KMS-11 (cell line): ENCODE results near the gene TLN1.
A peak's percentile ranks its signal among the peaks of the same experiment; 100 is the strongest.

ENCODE experiments used
- H2AFZ ChIP-seq: fragments of 200-600 bp; sonication (generic); 2 replicates; pipeline ENCODE4 v1.6.1; 2016; ENCODE audit warnings: antibody characterized with exemption, mixed run types, low read depth
- H3K27ac ChIP-seq: fragments of 200-600 bp; sonication (generic); 2 replicates; pipeline ENCODE4 v1.6.1; 2016; ENCODE audit warnings: mild to moderate bottlenecking, mixed run types
- H3K27me3 ChIP-seq: fragments of 200-600 bp; sonication (generic); 2 replicates; pipeline ENCODE4 v1.6.1; 2017; ENCODE audit warnings: mild to moderate bottlenecking, low read depth, mixed run types, moderate library complexity; ENCODE audit not compliant: insufficient read depth
- H3K36me3 ChIP-seq: fragments of 200-600 bp; sonication (generic); 2 replicates; pipeline ENCODE4 v1.6.1; 2017; ENCODE audit warnings: mild to moderate bottlenecking, mixed run types; ENCODE audit not compliant: insufficient read depth
- H3K4me1 ChIP-seq: fragments of 200-600 bp; sonication (generic); 2 replicates; pipeline ENCODE4 v1.6.1; 2016; ENCODE audit warnings: mild to moderate bottlenecking, low read depth, mixed run types; ENCODE audit not compliant: poor library complexity, severe bottlenecking
- H3K4me2 ChIP-seq: fragments of 200-600 bp; sonication (generic); 2 replicates; pipeline ENCODE4 v1.7.0; 2016; ENCODE audit warnings: mild to moderate bottlenecking, mixed run types
- H3K4me3 ChIP-seq: fragments of 200-600 bp; sonication (generic); IDR thresholded peaks from 2 replicates; pipeline ENCODE4 v1.6.1; 2017; ENCODE audit warnings: low read depth, low read length, mixed read lengths; ENCODE audit not compliant: insufficient read depth
- H3K79me2 ChIP-seq: fragments of 200-600 bp; sonication (generic); 2 replicates; pipeline ENCODE4 v1.6.1; 2016; ENCODE audit warnings: low read depth, mixed run types; ENCODE audit not compliant: insufficient read depth
- H3K9ac ChIP-seq: fragments of 200-600 bp; sonication (generic); 2 replicates; pipeline ENCODE4 v1.6.1; 2016; ENCODE audit warnings: mild to moderate bottlenecking, mixed run types
- H4K20me1 ChIP-seq: fragments of 200-600 bp; sonication (generic); 2 replicates; pipeline ENCODE4 v1.6.1; 2016; ENCODE audit warnings: mild to moderate bottlenecking, mixed run types; ENCODE audit not compliant: insufficient read depth
- CTCF ChIP-seq: fragments of 200-600 bp; sonication (generic); conservative IDR thresholded peaks from 2 replicates; pipeline ENCODE4 v1.6.1; 2017; ENCODE audit warnings: low read depth, mild to moderate bottlenecking, antibody characterized with exemption, low read length, moderate library complexity, mixed read lengths

Gene TLN1

GRCh38 chr9:35669331-35670145 lies 62.5 kb downstream of the TLN1 start:
- Histone ChIP-seq H3K27me3 (no peaks in the 10 kb centered on the region), H3K27ac (no peak overlapping the region), H3K36me3 (no peaks in the 10 kb centered on the region), H3K4me2 (no peak overlapping the region), H4K20me1 (no peaks in the 10 kb centered on the region), H3K4me3 (no peak overlapping the region), H3K4me1 (peaks cover 8% of the 10 kb centered on the region), H2AFZ (no peak overlapping the region), H3K79me2 (no peaks in the 10 kb centered on the region), H3K9ac (no peak overlapping the region)
- TF ChIP-seq CTCF: no peak

- H3K36me3 ChIP-seq: no peaks in the 10 kb centered on the region
- TF ChIP-seq CTCF: no peak
- H3K79me2 ChIP-seq: no peaks in the 10 kb centered on the region
- no peaks in the 10 kb centered on the region for H3K27me3 ChIP-seq
- no peak overlapping the region for H3K4me2 ChIP-seq
- H4K20me1 ChIP-seq: no peaks in the 10 kb centered on the region
- no peak overlapping the region for H2AFZ ChIP-seq
- no peak overlapping the region for H3K27ac ChIP-seq
- H3K4me3 ChIP-seq: no peak overlapping the region
- peaks cover 14% of the 10 kb centered on the region for H3K4me1 ChIP-seq
- H3K9ac ChIP-seq: no peak overlapping the region
These were observed 64.1 kb downstream of the TLN1 start for GRCh38 chr9:35667939-35668338.

- H4K20me1 ChIP-seq: no peaks in the 10 kb centered on the region
- no peak overlapping the region for H3K4me2 ChIP-seq
- no peaks in the 10 kb centered on the region for H3K79me2 ChIP-seq
- H2AFZ ChIP-seq: no peak overlapping the region
- H3K27ac ChIP-seq: no peak overlapping the region
- no peaks in the 10 kb centered on the region for H3K27me3 ChIP-seq
- peaks cover 14% of the 10 kb centered on the region for H3K4me1 ChIP-seq
- no peaks in the 10 kb centered on the region for H3K36me3 ChIP-seq
- no peak overlapping the region for H3K9ac ChIP-seq
- no peak for TF ChIP-seq CTCF
- H3K4me3 ChIP-seq: no peak overlapping the region
These were observed 65.4 kb downstream of the TLN1 start for GRCh38 chr9:35666549-35666948.

- no peaks in the 10 kb centered on the region for H3K27me3 ChIP-seq
- no peaks in the 10 kb centered on the region for H3K79me2 ChIP-seq
- 0 out of 2 replicates have a peak overlapping the region, but pooled peaks have one; percentile 25 for H3K4me2 ChIP-seq
- TF ChIP-seq CTCF: no peak
- no peak overlapping the region for H3K27ac ChIP-seq
- no peak overlapping the region for H3K4me3 ChIP-seq
- H3K4me1 ChIP-seq: peaks cover 14% of the 10 kb centered on the region
- no peaks in the 10 kb centered on the region for H3K36me3 ChIP-seq
- H4K20me1 ChIP-seq: no peaks in the 10 kb centered on the region
- H2AFZ ChIP-seq: no peak overlapping the region
- no peak overlapping the region for H3K9ac ChIP-seq
These were observed 66.0 kb downstream of the TLN1 start for GRCh38 chr9:35666045-35666444.
